ENCODE measurements around the gene EFL1. TPM values are rescaled to one million over a fixed set of nuclear protein-coding genes. Genes with fewer than 3 reads are reported as not detected.
A peak's percentile ranks its signal among the peaks of the same experiment; 100 is the strongest.

EFL1 gene
- total RNA-seq, 1 donor = 17.2 TPM

GRCh38 chr15:82128401-82129148, 134.0 kb downstream of the EFL1 start:
- peak in 1 of 3 donors; percentile 59 for DNase-seq (ENCODE audit: low read depth in 2 of 3, low spot score in 2 of 3)

GRCh38 chr15:82127581-82127980, 135.0 kb downstream of the EFL1 start:
- no peak for DNase-seq (ENCODE audit: low read depth in 2 of 3, low spot score in 2 of 3)

GRCh38 chr15:82126346-82126745, 136.2 kb downstream of the EFL1 start:
- DNase-seq (ENCODE audit: low read depth in 2 of 3, low spot score in 2 of 3) = no peak

GRCh38 chr15:82124331-82125263, 137.9 kb downstream of the EFL1 start:
- no peak for DNase-seq (ENCODE audit: low read depth in 2 of 3, low spot score in 2 of 3)

- DNase-seq (ENCODE audit: low read depth in 2 of 3, low spot score in 2 of 3) = no peak
Measured at GRCh38 chr15:82122746-82123400, 139.7 kb downstream of the EFL1 start.

GRCh38 chr15:82118040-82118439, 144.5 kb downstream of the EFL1 start:
- no peak for DNase-seq (ENCODE audit: low read depth in 2 of 3, low spot score in 2 of 3)

GRCh38 chr15:82117296-82117695, 145.2 kb downstream of the EFL1 start:
- DNase-seq (ENCODE audit: low read depth in 2 of 3, low spot score in 2 of 3) = no peak

GRCh38 chr15:82114660-82115059, 147.9 kb downstream of the EFL1 start:
- no peak for DNase-seq (ENCODE audit: low read depth in 2 of 3, low spot score in 2 of 3)

- no peak for DNase-seq (ENCODE audit: low read depth in 2 of 3, low spot score in 2 of 3)
Measured at GRCh38 chr15:82113106-82113715, 149.3 kb downstream of the EFL1 start.

- DNase-seq (ENCODE audit: low read depth in 2 of 3, low spot score in 2 of 3) = no peak
Measured at GRCh38 chr15:82111918-82112317, 150.6 kb downstream of the EFL1 start.

- peak in 2 of 3 donors; percentile 18 to 44 for DNase-seq (ENCODE audit: low read depth in 2 of 3, low spot score in 2 of 3)
Measured at GRCh38 chr15:82110144-82110543, 152.4 kb downstream of the EFL1 start.

- peak; percentile 23 to 82 (median 58) for DNase-seq (ENCODE audit: low read depth in 2 of 3, low spot score in 2 of 3)
Measured at GRCh38 chr15:82108489-82109078, 153.9 kb downstream of the EFL1 start.

- no peak for DNase-seq (ENCODE audit: low read depth in 2 of 3, low spot score in 2 of 3)
Measured at GRCh38 chr15:82106679-82107078, 155.9 kb downstream of the EFL1 start.

GRCh38 chr15:82105451-82106215, 156.9 kb downstream of the EFL1 start:
- DNase-seq (ENCODE audit: low read depth in 2 of 3, low spot score in 2 of 3) = no peak

GRCh38 chr15:82103468-82103867, 159.1 kb downstream of the EFL1 start:
- DNase-seq (ENCODE audit: low read depth in 2 of 3, low spot score in 2 of 3) = peak in 1 of 3 donors; percentile 38

GRCh38 chr15:82100111-82100929, 162.2 kb downstream of the EFL1 start:
- no peak for DNase-seq (ENCODE audit: low read depth in 2 of 3, low spot score in 2 of 3)

- no peak for DNase-seq (ENCODE audit: low read depth in 2 of 3, low spot score in 2 of 3)
Measured at GRCh38 chr15:82098674-82099073, 163.9 kb downstream of the EFL1 start.

- no peak for DNase-seq (ENCODE audit: low read depth in 2 of 3, low spot score in 2 of 3)
Measured at GRCh38 chr15:82095803-82096202, 166.7 kb downstream of the EFL1 start.

- no peak for DNase-seq (ENCODE audit: low read depth in 2 of 3, low spot score in 2 of 3)
Measured at GRCh38 chr15:82093774-82094211, 168.7 kb downstream of the EFL1 start.
